Retinal pigment epithelial cell (primary cell): ENCODE measurements around the gene DNM1.

Experiments used
- DNase-seq: peaks from one replicate; pipeline ENCODE4 v3.0.0-alpha.2; 2010; ENCODE audit warnings: low read depth
- H3K4me3 ChIP-seq: 2 replicates; pipeline ENCODE4 v1.5.1; 2011; ENCODE audit warnings: mild to moderate bottlenecking, low read length, control low read depth, moderate library complexity
- CTCF ChIP-seq: conservative IDR thresholded peaks from 2 replicates; pipeline ENCODE4 v1.5.1; 2011; ENCODE audit warnings: low read depth, low read length, control low read depth, inconsistent platforms

Gene DNM1

GRCh38 chr9:128243215-128244018 is 40.2 kb downstream of the DNM1 start:
- DNase-seq, result no peak
- TF ChIP-seq CTCF, result no peak
- no peak overlapping the region for H3K4me3 ChIP-seq

- TF ChIP-seq CTCF, result no peak
- no peak overlapping the region for H3K4me3 ChIP-seq
- no peak for DNase-seq
Measured at GRCh38 chr9:128244091-128244836, 41.1 kb downstream of the DNM1 start.

GRCh38 chr9:128244837-128245231 is 41.7 kb downstream of the DNM1 start:
- no peak overlapping the region for H3K4me3 ChIP-seq
- TF ChIP-seq CTCF, result no peak
- no peak for DNase-seq

DNA sequence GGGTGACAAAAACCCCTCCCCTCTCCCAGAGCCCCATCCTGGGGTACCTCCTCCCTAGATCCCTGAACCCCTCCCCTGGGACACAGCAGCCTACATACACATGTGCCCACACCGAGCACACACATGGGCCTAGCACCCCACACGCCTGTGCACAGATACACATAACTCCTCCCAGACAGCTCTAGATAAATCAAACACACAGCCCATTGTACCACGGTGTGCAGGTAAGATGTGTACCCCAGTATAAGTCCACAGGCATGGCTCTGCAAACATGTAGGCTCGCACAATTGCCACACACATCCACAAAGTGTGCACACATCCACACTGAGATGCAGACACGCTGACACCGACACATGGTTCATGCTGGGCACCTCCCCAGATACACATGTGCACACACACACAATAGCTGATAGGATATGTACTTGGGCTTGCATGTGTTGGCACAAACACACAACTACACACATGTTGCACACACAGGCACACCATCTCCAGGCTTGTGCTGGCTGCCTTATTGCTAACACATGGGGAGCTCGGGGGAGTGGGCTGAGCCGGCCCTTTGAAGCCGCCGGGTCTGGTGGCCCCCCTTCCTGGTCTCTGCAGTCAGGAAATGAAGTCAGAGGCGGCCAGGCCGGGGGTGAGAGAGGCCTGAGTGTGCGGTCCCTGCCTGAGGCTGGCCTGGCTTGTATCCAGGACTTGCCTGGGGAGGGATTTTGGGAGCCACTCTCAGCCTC is 42.4 kb downstream of the DNM1 start:
- TF ChIP-seq CTCF, result no peak
- no peak overlapping the region for H3K4me3 ChIP-seq
- no peak for DNase-seq

GRCh38 chr9:128246471-128246870 is 43.3 kb downstream of the DNM1 start:
- no peak for TF ChIP-seq CTCF

DNA sequence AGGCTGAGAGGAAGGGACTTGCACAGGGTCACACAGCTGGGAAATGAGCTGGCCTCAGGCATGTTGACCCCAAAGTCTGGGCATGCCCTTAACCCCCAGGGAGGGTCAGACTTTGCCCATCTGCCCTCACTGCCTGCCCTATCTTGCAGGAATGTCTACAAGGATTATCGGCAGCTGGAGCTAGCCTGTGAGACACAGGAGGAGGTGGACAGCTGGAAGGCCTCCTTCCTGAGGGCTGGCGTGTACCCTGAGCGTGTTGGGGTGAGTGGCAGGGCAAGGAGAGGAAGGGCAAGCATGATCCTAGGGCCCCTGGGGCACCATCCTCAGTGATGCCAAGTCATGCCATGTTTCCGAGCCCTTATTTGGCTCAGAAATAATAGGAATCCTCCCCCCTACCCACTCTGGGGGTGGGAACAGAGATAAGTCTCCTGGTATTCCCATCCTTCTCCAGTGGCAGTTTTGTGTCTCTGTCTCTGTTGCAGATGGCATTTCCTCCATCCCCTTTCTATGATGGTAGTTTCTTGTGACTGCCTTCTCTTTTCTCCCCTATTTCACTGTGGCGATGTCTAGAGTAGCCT is 44.1 kb downstream of the DNM1 start:
- DNase-seq, result no peak
- no peak for TF ChIP-seq CTCF

More at GRCh38 chr9:128246471-128246870, 43.3 kb downstream of the DNM1 start:
- no peak overlapping the region for H3K4me3 ChIP-seq
- no peak for DNase-seq

More for the DNA sequence above, 44.1 kb downstream of the DNM1 start:
- no peak overlapping the region for H3K4me3 ChIP-seq
